Ovary (tissue), 9 donors: ENCODE data around the gene FANK1. TPM values are rescaled to one million over a fixed set of nuclear protein-coding genes. Genes with fewer than 3 reads are reported as not detected.
A peak's percentile ranks its signal among the peaks of the same experiment; 100 is the strongest.

Experiments used
- DNase-seq, 5 donors: peaks; one replicate each; pipeline ENCODE4 v3.0.0-alpha.2; 2019 to 2020
- H3K27ac ChIP-seq, 2 donors: fragments of 200-600 bp; one replicate each; pipeline versions ENCODE4 v1.5.1 to v1.8.0; 2019 to 2022
- H3K27me3 ChIP-seq: fragments of 200-600 bp; one replicate; pipeline ENCODE4 v1.8.0; 2022
- H3K36me3 ChIP-seq: fragments of 200-600 bp; sonication (generic); one replicate; pipeline ENCODE4 v1.5.1; 2019
- H3K4me1 ChIP-seq: one replicate; pipeline ENCODE4 v1.8.1; 2013; ENCODE audit warnings: mild to moderate bottlenecking, moderate library complexity; ENCODE audit not compliant: insufficient read depth
- H3K4me3 ChIP-seq: fragments of 200-600 bp; sonication (generic); one replicate; pipeline ENCODE4 v1.5.1; 2017
- H3K9me3 ChIP-seq, 2 donors: fragments of 200-600 bp in 1 of 2; sonication (generic) in 1 of 2; one replicate each; pipeline versions ENCODE4 v1.5.1 to v1.8.1; 2013 to 2019; ENCODE audit warnings: mild to moderate bottlenecking in 1 of 2, moderate library complexity in 1 of 2
- CTCF ChIP-seq, 3 donors: fragments of 450-650 bp in 2 of 3; fragments of 200-600 bp in 1 of 3; IDR thresholded peaks; one replicate each; pipeline versions ENCODE4 v1.5.1 to v1.8.0; 2016 to 2022; ENCODE audit warnings: antibody characterized with exemption in 3 of 3, mild to moderate bottlenecking in 1 of 3
- EP300 ChIP-seq: sonication (generic); formaldehyde crosslinking; IDR thresholded peaks from one replicate; pipeline ENCODE4 v1.6.1; 2017; ENCODE audit warnings: antibody characterized with exemption
- POLR2A ChIP-seq: fragments of 450-650 bp; IDR thresholded peaks from one replicate; pipeline ENCODE4 v1.6.1; 2017; ENCODE audit warnings: antibody characterized with exemption, mild to moderate bottlenecking, moderate library complexity
- WGBS, 3 donors: extraction: QIAGEN DNeasy Blood & Tissue Kit in 1 of 3; methylation state at CpG; one replicate each; pipeline versions ENCODE4 v1.1.5 to v1.1.7; 2013 to 2017; 5-methylcytosine and 5-hydroxymethylcytosine counted together
- intact Hi-C, 4 donors: fragments of 100-400 bp; cut with DNase I; formaldehyde crosslinking; loops; one replicate each; pipeline versions ENCODE4 v1.11.0 to v1.15.1; 2022 to 2023
- polyA plus RNA-seq, 2 donors: library from polyadenylated mRNA; stranded (reverse); fragments of 200-250 nt in 1 of 2; fragments of 350-450 nt in 1 of 2; fragmentation: Illumina TruSeq in 1 of 2; extraction: RNeasy Lipid Tissue Mini Kit (QIAGEN cat#74804) in 1 of 2; gene quantifications; one replicate each; pipeline ENCODE4 v1.2.3, GENCODE V29; 2013 to 2014
- total RNA-seq, 7 donors: library from RNA; depleted of rRNA in 2 of 7; stranded (reverse); fragments of >200 nt in 2 of 7; fragmentation: NEBNext Ultra II Directional in 3 of 7; extraction: Animal tissue kit (Norgen Biotek cat#: 25700) in 3 of 7; gene quantifications; one replicate each; pipeline versions ENCODE4 v1.1.0 to v1.2.4, GENCODE V29; 2016 to 2023
- donor health status: DM: no; HTN: no; CAD: no; lungs with moderate emphysema.
- donor health status: DM: no; HTN: no; CAD: no.
- donor health status: Bipolar disorder and iron deficiency.
- donor health status: DM: yes; HTN: yes; CAD: no.
- donor health status: DM: no; HTN: no; CAD: no.
- donor health status: DM: yes; HTN: yes; CAD: no.

The FANK1 gene
- total and polyA plus RNA-seq, 9 donors, result 4.9 to 27.0 (median 5.6) TPM

- Histone ChIP-seq H3K27me3 (no peaks in the 10 kb centered on the region), H3K9me3 (no peaks in the 10 kb centered on the region), H3K4me3 (no peak overlapping the region), H3K27ac (peak overlapping the region in 1 of 2 donors; percentile 55), H3K4me1 (peaks cover 15% of the 10 kb centered on the region), H3K36me3 (no peaks in the 10 kb centered on the region)
- TF ChIP-seq EP300 (no peak), CTCF (IDR thresholded peaks at IDR 0.05) (no peak), POLR2A (no peak)
- WGBS, 3 donors, result 22 to 56% (median 44%) methylated on average over 2 of the region's 2 CpGs
- intact Hi-C loops, result no loop called here
- DNase-seq, result no peak
These were observed 45.3 kb upstream of the FANK1 start for GRCh38 chr10:125850766-125851731.

GRCh38 chr10:125852487-125852886 lies 43.9 kb upstream of the FANK1 start:
- H3K4me1 ChIP-seq, result peaks cover 15% of the 10 kb centered on the region
- no peak overlapping the region for H3K4me3 ChIP-seq
- TF ChIP-seq CTCF (IDR thresholded peaks at IDR 0.05) (no peak), EP300 (no peak), POLR2A (no peak)
- H3K36me3 ChIP-seq, result no peaks in the 10 kb centered on the region
- intact Hi-C loops, result no loop called here
- no peak for DNase-seq
- WGBS, 3 donors, result 96% methylated on average over 7 of the region's 7 CpGs
- H3K27ac ChIP-seq, result no peak overlapping the region
- no peaks in the 10 kb centered on the region for H3K9me3 ChIP-seq
- H3K27me3 ChIP-seq, result no peaks in the 10 kb centered on the region

GRCh38 chr10:125857185-125857760 lies 39.1 kb upstream of the FANK1 start:
- WGBS, 3 donors, result 91% methylated on average over 2 of the region's 2 CpGs
- Histone ChIP-seq H3K27ac (no peak overlapping the region), H3K4me3 (no peak overlapping the region), H3K4me1 (no peaks in the 10 kb centered on the region), H3K9me3 (no peaks in the 10 kb centered on the region), H3K27me3 (no peaks in the 10 kb centered on the region), H3K36me3 (no peaks in the 10 kb centered on the region)
- TF ChIP-seq EP300, result no peak
- TF ChIP-seq POLR2A, result no peak
- no peak for TF ChIP-seq CTCF (IDR thresholded peaks at IDR 0.05)
- intact Hi-C loops, result no loop called here
- no peak for DNase-seq

- no peaks in the 10 kb centered on the region for H3K36me3 ChIP-seq
- no peaks in the 10 kb centered on the region for H3K27me3 ChIP-seq
- no peaks in the 10 kb centered on the region for H3K4me1 ChIP-seq
- 85 to 92% (median 90%) methylated on average over 4 of the region's 4 CpGs for WGBS, 3 donors
- DNase-seq, result no peak
- no peak overlapping the region for H3K27ac ChIP-seq
- TF ChIP-seq EP300 (no peak), POLR2A (no peak), CTCF (IDR thresholded peaks at IDR 0.05) (no peak)
- H3K9me3 ChIP-seq, result no peaks in the 10 kb centered on the region
- no peak overlapping the region for H3K4me3 ChIP-seq
- intact Hi-C loops, result no loop called here
These were observed 37.1 kb upstream of the FANK1 start for GRCh38 chr10:125859128-125859817.
